ENCODE data around the gene KRTAP10-4. TPM values are rescaled to one million over a fixed set of nuclear protein-coding genes. Genes with fewer than 3 reads are reported as not detected.

KRTAP10-4 gene
- total RNA-seq, 1 experiment from 2014 or later = not detected

DNA sequence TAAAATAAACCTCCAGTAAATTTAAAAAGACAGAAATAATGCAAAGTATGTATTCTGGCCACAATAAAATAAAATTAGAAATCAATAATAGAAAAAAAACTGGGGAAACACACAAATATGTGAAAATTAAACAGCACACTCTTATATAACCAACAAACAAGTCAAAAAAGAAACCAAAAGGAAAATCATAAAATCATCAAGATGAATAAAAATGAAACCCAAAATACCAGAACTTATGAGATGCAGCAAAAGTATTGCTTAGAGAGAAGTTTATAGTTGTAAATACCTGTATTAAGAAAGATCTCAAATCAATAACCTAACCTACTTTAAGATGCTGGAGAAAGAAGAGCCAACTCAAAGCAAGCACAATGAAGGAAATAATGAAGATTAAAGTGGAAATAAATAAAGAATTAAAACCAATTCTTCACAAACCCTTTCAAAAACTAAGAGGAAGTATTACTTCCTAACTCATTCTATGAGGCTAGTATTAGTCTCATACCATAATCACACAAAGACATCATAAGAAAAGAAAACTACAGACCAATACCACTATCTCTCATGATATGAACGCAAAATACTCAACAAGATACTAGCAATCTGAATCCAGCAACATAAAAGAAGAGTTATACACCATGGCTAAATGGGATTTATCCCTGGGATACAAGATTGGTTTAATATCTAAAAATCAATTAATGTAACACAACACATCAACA, 8.5 kb upstream of the KRTAP10-4 start:
- intact Hi-C loops (cut with micrococcal nuclease) = loop anchor here (10.0 kb wide), 1 partner anchor 110 kb away; no protein-coding TSS in a partner anchor
- ChIA-PET CTCF (no interaction called here), RAD21 (ENCODE audit: low non-redundant PET in 1 of 2, low total read pairs in 2 of 2, uncharacterized antibody in 2 of 2, unreplicated experiment in 2 of 2) (no interaction called here), POLR2A (no interaction called here)
- no peak overlapping the region for H3K27ac ChIP-seq (ENCODE audit: low read depth, low read length)
- H3K9me2 ChIP-seq (ENCODE audit: insufficient read depth) = no peaks in the 10 kb centered on the region
- no peak overlapping the region for H2AFZ ChIP-seq (ENCODE audit: low read depth, low read length, poor library complexity, severe bottlenecking)
- no peak for ATAC-seq
- no peaks in the 10 kb centered on the region for H3K79me2 ChIP-seq (ENCODE audit: insufficient read depth, low read length)
- no peaks in the 10 kb centered on the region for H4K20me1 ChIP-seq (ENCODE audit: insufficient read depth)
- no peaks in the 10 kb centered on the region for H3K4me1 ChIP-seq (ENCODE audit: control insufficient read depth in 1 of 2, insufficient read depth in 2 of 2, low read length in 2 of 2)
- no peaks in the 10 kb centered on the region for H3K9me3 ChIP-seq (ENCODE audit: control insufficient read depth in 1 of 2, insufficient read depth in 1 of 2, low read depth in 1 of 2, low read length in 2 of 2)
- H3K4me2 ChIP-seq (ENCODE audit: low read length) = no peak overlapping the region
- H3K9ac ChIP-seq (ENCODE audit: low read length) = no peak overlapping the region
- no peak overlapping the region for H3K4me3 ChIP-seq (replicated peaks in 1 of 2; ENCODE audit: low read depth in 1 of 2, low read length in 2 of 2)
- DNase-seq (ENCODE audit: low read depth, low spot score) = no peak
- no peaks in the 10 kb centered on the region; the same call in 1 of the 2 replicates for H3K27me3 ChIP-seq (ENCODE audit: insufficient read depth, low read length)
- no peaks in the 10 kb centered on the region for H3K36me3 ChIP-seq (ENCODE audit: control insufficient read depth in 1 of 2, insufficient read depth in 2 of 2, low read length in 2 of 2)
- TF ChIP-seq, protein P1, sequence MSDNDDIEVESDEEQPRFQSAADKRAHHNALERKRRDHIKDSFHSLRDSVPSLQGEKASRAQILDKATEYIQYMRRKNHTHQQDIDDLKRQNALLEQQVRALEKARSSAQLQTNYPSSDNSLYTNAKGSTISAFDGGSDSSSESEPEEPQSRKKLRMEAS (IDR thresholded peaks at IDR 0.05) = no peak
- no peak for TF ChIP-seq EZH2phosphoT487 (IDR thresholded peaks at IDR 0.05; ENCODE audit: borderline replicate concordance)
- TF ChIP-seq, protein P2, sequence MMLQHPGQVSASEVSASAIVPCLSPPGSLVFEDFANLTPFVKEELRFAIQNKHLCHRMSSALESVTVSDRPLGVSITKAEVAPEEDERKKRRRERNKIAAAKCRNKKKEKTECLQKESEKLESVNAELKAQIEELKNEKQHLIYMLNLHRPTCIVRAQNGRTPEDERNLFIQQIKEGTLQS (IDR thresholded peaks at IDR 0.05) = no peak
- no peak for TF ChIP-seq ZFX (IDR thresholded peaks at IDR 0.05)
- no peak for TF ChIP-seq FOSL1 (IDR thresholded peaks at IDR 0.05; ENCODE audit: low read depth)
- no peak for TF ChIP-seq SP1 (IDR thresholded peaks at IDR 0.05; ENCODE audit: low read depth)
- TF ChIP-seq, protein P3, sequence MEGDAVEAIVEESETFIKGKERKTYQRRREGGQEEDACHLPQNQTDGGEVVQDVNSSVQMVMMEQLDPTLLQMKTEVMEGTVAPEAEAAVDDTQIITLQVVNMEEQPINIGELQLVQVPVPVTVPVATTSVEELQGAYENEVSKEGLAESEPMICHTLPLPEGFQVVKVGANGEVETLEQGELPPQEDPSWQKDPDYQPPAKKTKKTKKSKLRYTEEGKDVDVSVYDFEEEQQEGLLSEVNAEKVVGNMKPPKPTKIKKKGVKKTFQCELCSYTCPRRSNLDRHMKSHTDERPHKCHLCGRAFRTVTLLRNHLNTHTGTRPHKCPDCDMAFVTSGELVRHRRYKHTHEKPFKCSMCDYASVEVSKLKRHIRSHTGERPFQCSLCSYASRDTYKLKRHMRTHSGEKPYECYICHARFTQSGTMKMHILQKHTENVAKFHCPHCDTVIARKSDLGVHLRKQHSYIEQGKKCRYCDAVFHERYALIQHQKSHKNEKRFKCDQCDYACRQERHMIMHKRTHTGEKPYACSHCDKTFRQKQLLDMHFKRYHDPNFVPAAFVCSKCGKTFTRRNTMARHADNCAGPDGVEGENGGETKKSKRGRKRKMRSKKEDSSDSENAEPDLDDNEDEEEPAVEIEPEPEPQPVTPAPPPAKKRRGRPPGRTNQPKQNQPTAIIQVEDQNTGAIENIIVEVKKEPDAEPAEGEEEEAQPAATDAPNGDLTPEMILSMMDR (IDR thresholded peaks at IDR 0.05 in 2 of 3, conservative IDR thresholded peaks at IDR 0.05 in 1 of 3; ENCODE audit: borderline replicate concordance in 1 of 3, insufficient read depth in 1 of 3, low read depth in 2 of 3, low read length in 2 of 3) = no peak
- TF ChIP-seq YY1 (IDR thresholded peaks at IDR 0.05; ENCODE audit: extremely low read depth, insufficient replicate concordance, low read depth, low read length) = no peak
- BruUV-seq (replicated peaks) = no TSS peak
